ENCODE results near the gene PGM2.

GRCh38 chr4:37904824-37905223, 78.3 kb downstream of the PGM2 start:
- TF ChIP-seq CTCF (IDR thresholded peaks at IDR 0.05) (no peak), POLR2A (IDR thresholded peaks at IDR 0.05) (no peak), POLR2AphosphoS5 (IDR thresholded peaks at IDR 0.05) (no peak)
